Thoracic aorta (tissue), 2 donors: ENCODE measurements around the gene G6PC3. TPM values are rescaled to one million over a fixed set of nuclear protein-coding genes. Genes with fewer than 3 reads are reported as not detected.
"Not testable (repeated sequence)": the region's sequence is repeated elsewhere in the genome, so short reads cannot be mapped to it uniquely, and the experiment has no call there.

ENCODE experiments used
- ATAC-seq: fragments of 150-250 bp; one replicate; pipeline ENCODE4 v1.8.0; 2017; ENCODE audit warnings: low read depth; ENCODE audit not compliant: insufficient number of reproducible peaks, low FRiP score
- DNase-seq: peaks from one replicate; pipeline ENCODE4 v3.0.0-alpha.2; 2020; ENCODE audit warnings: low spot score
- H3K27ac ChIP-seq, 2 donors: fragments of 200-600 bp; sonication (generic); 1 replicate in 1 of 2; 2 replicates in 1 of 2; pipeline ENCODE4 v1.5.1; 2016; ENCODE audit warnings: mild to moderate bottlenecking in 2 of 2, moderate library complexity in 2 of 2
- H3K27me3 ChIP-seq: fragments of 200-600 bp; sonication (generic); replicated peaks from 2 replicates; pipeline ENCODE4 v1.6.0; 2016; ENCODE audit warnings: mild to moderate bottlenecking; ENCODE audit not compliant: insufficient read depth
- H3K36me3 ChIP-seq: fragments of 200-600 bp; sonication (generic); one replicate; pipeline ENCODE4 v1.5.1; 2016
- H3K4me1 ChIP-seq, 2 donors: fragments of 200-600 bp; sonication (generic); 1 replicate in 1 of 2; 2 replicates in 1 of 2; pipeline versions ENCODE4 v1.5.1 to v1.6.0; 2016; ENCODE audit warnings: low read depth in 2 of 2, mild to moderate bottlenecking in 1 of 2; ENCODE audit not compliant: control insufficient read depth in 1 of 2
- H3K4me3 ChIP-seq: fragments of 200-600 bp; sonication (generic); 2 replicates; pipeline ENCODE4 v1.5.1; 2016; ENCODE audit warnings: mild to moderate bottlenecking
- H3K9me3 ChIP-seq: fragments of 200-600 bp; sonication (generic); 2 replicates; pipeline ENCODE4 v1.5.1; 2016
- CTCF ChIP-seq: fragments of 200-600 bp; sonication (generic); IDR thresholded peaks from one replicate; pipeline ENCODE4 v1.5.1; 2019; ENCODE audit warnings: antibody characterized with exemption
- total RNA-seq, 2 donors: library from RNA; depleted of rRNA; stranded (reverse); fragments of >200 nt; gene quantifications; one replicate each; pipeline versions ENCODE4 v1.1.0 to v1.2.3, GENCODE V29; 2016

Gene G6PC3
- total RNA-seq, 2 donors from 2014 or later = 26.4 to 54.6 TPM

GRCh38 chr17:44038604-44039011 is 31.9 kb upstream of the G6PC3 start:
- H3K4me3 ChIP-seq = no peak overlapping the region
- peaks cover 14 to 30% of the 10 kb centered on the region in 2 donors for H3K4me1 ChIP-seq
- H3K9me3 ChIP-seq = no peaks in the 10 kb centered on the region
- DNase-seq (no peak), ATAC-seq (no peak)
- no peak for TF ChIP-seq CTCF
- no peaks in the 10 kb centered on the region for H3K27me3 ChIP-seq
- peaks cover 28% of the 10 kb centered on the region for H3K36me3 ChIP-seq
- H3K27ac ChIP-seq = no peak overlapping the region

- peak overlapping the region; percentile 26 to 58 for H3K27ac ChIP-seq
- ATAC-seq = peak; percentile 20
These were observed 30.5 kb upstream of the G6PC3 start for GRCh38 chr17:44039829-44040635.

GRCh38 chr17:44043272-44043696 is 27.3 kb upstream of the G6PC3 start:
- peaks cover 21 to 33% of the 10 kb centered on the region in 2 donors for H3K4me1 ChIP-seq
- no peak overlapping the region for H3K4me3 ChIP-seq
- DNase-seq (no peak), ATAC-seq (no peak)
- no peaks in the 10 kb centered on the region for H3K9me3 ChIP-seq
- peaks cover 9% of the 10 kb centered on the region for H3K36me3 ChIP-seq
- peak overlapping the region in 1 of 2 donors; percentile 48 for H3K27ac ChIP-seq
- no peaks in the 10 kb centered on the region for H3K27me3 ChIP-seq
- no peak for TF ChIP-seq CTCF

More at GRCh38 chr17:44039829-44040635, 30.5 kb upstream of the G6PC3 start:
- H3K9me3 ChIP-seq = no peaks in the 10 kb centered on the region
- H3K36me3 ChIP-seq = peaks cover 22% of the 10 kb centered on the region
- H3K4me1 ChIP-seq = peaks cover 21 to 33% of the 10 kb centered on the region in 2 donors
- no peak for TF ChIP-seq CTCF
- H3K27me3 ChIP-seq = no peaks in the 10 kb centered on the region
- H3K4me3 ChIP-seq = peak overlapping the region; percentile 36
- no peak for DNase-seq

- Histone ChIP-seq H3K4me3 (no peak overlapping the region), H3K36me3 (peaks cover 8% of the 10 kb centered on the region), H3K4me1 (peaks cover 21 to 33% of the 10 kb centered on the region in 2 donors), H3K27ac (no peak overlapping the region), H3K9me3 (no peaks in the 10 kb centered on the region), H3K27me3 (no peaks in the 10 kb centered on the region)
- ATAC-seq (no peak), DNase-seq (no peak)
- no peak for TF ChIP-seq CTCF
These were observed 26.5 kb upstream of the G6PC3 start for GRCh38 chr17:44044071-44044470.

DNA sequence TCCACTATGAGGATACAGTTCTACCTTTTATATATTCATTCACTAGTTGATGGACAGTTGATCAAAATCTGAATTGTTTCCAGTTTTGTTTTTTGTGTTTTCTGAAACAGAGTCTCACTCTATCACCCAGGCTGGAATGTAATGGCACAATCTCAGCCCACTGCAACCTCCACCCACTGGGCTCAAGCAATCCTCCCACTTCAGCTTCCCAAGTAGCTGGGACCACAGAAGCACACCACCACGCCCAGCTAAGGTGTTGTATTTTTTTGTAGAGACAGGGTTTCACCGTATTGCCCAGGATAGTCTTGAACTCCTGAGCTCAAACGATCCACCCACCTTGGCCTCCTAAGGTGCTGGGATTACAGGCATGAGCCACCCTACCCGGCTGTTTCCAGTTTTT is 25.0 kb upstream of the G6PC3 start:
- DNase-seq (no peak), ATAC-seq (no peak)
- Histone ChIP-seq H3K9me3 (no peaks in the 10 kb centered on the region), H3K36me3 (peaks cover 19% of the 10 kb centered on the region), H3K4me1 (peaks cover 13 to 25% of the 10 kb centered on the region in 2 donors), H3K4me3 (no peak overlapping the region), H3K27ac (no peak overlapping the region), H3K27me3 (no peaks in the 10 kb centered on the region)
- no peak for TF ChIP-seq CTCF

DNA sequence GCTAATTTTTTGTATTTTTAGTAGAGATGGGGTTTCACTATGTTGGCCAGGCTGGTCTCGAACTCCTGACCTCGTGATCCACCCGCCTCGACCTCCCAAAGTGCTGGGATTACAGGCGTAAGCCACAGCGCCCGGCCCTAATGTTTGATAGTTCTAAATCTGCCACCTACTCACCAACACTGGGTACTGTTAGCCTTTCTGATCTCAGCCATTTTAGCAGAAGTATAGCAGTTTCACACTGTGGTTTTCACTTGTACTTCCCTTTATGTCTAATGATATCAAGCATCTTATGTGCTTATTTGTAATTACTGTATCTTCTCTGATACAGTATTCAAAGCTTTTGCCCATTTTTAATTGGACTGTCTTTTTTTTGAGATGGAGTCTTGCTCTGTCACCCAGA is 23.6 kb upstream of the G6PC3 start:
- not testable (repeated sequence) for H3K27me3 ChIP-seq, H3K4me3 ChIP-seq, H3K9me3 ChIP-seq, DNase-seq, H3K27ac ChIP-seq, ATAC-seq
- Histone ChIP-seq H3K36me3 (peaks cover 29% of the 10 kb centered on the region), H3K4me1 (peaks cover 9 to 12% of the 10 kb centered on the region in 2 donors)
